ENCODE results near the gene SNAI1. TPM values are rescaled to one million over a fixed set of nuclear protein-coding genes. Genes with fewer than 3 reads are reported as not detected.

The SNAI1 gene
- polyA plus RNA-seq, 1 donor (not counting 4 experiments of a cell fraction or from before 2014, with no cell fraction given), result not detected

DNA sequence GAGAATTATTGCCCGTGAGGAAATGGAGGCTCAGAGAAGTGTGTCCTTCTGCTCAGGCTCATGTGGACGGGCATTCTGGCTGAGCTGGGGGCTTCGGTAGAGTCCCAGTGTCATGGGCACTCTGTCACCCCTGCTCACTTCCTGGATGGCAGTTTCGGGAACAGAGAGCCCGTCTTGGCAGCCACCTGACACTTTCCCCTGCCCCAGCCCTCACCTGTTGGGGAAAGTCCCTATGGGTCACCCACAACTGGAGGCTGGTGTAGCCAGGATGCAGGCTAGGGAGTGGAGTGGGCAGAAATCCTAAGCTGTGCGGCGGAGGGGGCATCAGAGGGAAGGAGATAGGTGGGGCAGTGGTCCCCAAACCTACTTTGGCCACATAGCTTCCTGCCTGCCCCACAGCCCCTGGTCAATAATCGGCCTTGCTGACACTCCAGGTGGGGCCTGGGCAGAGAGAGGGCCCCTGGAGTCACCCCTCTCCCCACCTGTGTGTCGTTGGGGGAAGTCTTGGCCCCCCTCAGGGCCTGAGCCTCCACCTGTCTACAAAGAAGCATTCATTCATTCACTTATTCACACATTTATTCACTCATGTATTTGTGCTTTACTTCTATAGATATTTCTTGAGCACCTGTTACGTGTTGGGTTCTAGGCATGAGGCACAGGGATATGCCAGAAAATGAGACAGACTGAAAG, 40.5 kb downstream of the SNAI1 start:
- Histone ChIP-seq H3K9me3 (ENCODE audit: control insufficient read depth, low read depth, low read length) (no peaks in the 10 kb centered on the region), H3K4me3 (ENCODE audit: control insufficient read depth in 2 of 3, extremely low read depth in 1 of 3, insufficient read depth in 2 of 3, low read depth in 1 of 3, low read length in 3 of 3) (no peak overlapping the region), H3K4me1 (ENCODE audit: control insufficient read depth, extremely low read depth, insufficient read depth, low read length) (peaks cover 17% of the 10 kb centered on the region), H3K4me2 (ENCODE audit: control insufficient read depth, extremely low read depth, insufficient read depth, low read depth, low read length) (no peak overlapping the region), H3K9ac (ENCODE audit: control insufficient read depth, extremely low read depth, insufficient read depth, low read length) (no peak overlapping the region), H3K27me3 (ENCODE audit: control insufficient read depth, extremely low read depth, insufficient read depth, low read length) (no peaks in the 10 kb centered on the region), H4K20me1 (ENCODE audit: control insufficient read depth, extremely low read depth, insufficient read depth, low read length) (peaks cover 3% of the 10 kb centered on the region), H3K36me3 (ENCODE audit: control insufficient read depth in 2 of 2, extremely low read depth in 1 of 2, insufficient read depth in 2 of 2, low read length in 2 of 2) (no peaks in the 10 kb centered on the region), H3K79me2 (ENCODE audit: control insufficient read depth, insufficient read depth, low read length) (no peaks in the 10 kb centered on the region), H3K9me1 (ENCODE audit: control insufficient read depth, extremely low read depth, insufficient read depth, low read length) (no peaks in the 10 kb centered on the region), H2AFZ (ENCODE audit: control insufficient read depth, low read length) (no peak overlapping the region), H3K27ac (ENCODE audit: control insufficient read depth, insufficient read depth, low read length) (no peak overlapping the region)
- DNase-seq (ENCODE audit: low read depth, low spot score) (no peak), FAIRE-seq (no peak)
- dilution Hi-C loops (cut with MboI; ENCODE audit: extremely low pct_ligation_motif_present, low sequenced_read_pairs), result no loop called here
- no peak for TF ChIP-seq EZH2 (IDR thresholded peaks at IDR 0.05; ENCODE audit: low read length)
- TF ChIP-seq, protein P1, sequence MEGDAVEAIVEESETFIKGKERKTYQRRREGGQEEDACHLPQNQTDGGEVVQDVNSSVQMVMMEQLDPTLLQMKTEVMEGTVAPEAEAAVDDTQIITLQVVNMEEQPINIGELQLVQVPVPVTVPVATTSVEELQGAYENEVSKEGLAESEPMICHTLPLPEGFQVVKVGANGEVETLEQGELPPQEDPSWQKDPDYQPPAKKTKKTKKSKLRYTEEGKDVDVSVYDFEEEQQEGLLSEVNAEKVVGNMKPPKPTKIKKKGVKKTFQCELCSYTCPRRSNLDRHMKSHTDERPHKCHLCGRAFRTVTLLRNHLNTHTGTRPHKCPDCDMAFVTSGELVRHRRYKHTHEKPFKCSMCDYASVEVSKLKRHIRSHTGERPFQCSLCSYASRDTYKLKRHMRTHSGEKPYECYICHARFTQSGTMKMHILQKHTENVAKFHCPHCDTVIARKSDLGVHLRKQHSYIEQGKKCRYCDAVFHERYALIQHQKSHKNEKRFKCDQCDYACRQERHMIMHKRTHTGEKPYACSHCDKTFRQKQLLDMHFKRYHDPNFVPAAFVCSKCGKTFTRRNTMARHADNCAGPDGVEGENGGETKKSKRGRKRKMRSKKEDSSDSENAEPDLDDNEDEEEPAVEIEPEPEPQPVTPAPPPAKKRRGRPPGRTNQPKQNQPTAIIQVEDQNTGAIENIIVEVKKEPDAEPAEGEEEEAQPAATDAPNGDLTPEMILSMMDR (optimal IDR thresholded peaks at IDR 0.05 in 1 of 3, IDR thresholded peaks at IDR 0.05 in 1 of 3, conservative IDR thresholded peaks at IDR 0.05 in 1 of 3; ENCODE audit: extremely low read depth in 1 of 3, insufficient read depth in 2 of 3, low read length in 3 of 3), result no peak

DNA sequence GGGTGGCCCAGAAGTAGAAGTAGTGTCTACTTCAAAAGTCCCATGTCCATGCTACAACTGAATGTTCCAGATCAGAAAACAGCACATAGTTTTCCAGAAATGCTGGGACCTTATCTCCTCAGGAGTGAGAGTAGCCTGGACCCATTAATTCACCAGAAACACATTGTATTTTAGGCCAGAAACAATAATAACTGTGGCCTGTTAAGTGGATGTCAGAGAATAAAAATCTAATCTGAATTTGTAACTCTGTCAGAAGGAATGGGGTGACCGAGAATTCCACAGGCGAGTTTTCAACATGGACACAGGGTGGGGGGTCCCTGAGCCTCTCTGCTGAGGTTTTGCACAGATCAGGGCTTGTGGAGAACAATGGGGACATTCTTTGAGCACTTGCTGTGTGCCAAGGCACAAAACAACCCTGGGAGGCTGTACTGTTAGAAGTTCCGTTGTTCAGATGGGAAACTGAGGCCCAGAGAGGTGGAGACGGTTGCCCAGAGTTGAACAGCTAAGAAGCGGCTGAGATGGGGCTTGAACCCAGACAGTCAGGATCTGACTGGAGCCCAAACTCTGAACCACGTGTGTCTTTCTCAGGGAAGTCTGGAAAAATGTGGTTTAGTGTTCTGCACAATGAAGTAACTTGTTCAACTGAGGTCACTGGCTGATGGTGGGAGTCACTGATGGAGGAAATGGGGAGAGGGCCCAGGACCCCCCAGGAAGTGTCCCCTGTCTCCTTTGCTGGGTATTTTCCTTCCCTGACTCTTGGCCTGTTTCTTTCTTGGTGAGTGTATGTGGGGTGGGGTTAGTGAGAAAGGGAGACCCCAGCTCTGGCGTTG, 44.2 kb downstream of the SNAI1 start:
- Histone ChIP-seq H3K36me3 (ENCODE audit: control insufficient read depth in 2 of 2, extremely low read depth in 1 of 2, insufficient read depth in 2 of 2, low read length in 2 of 2) (no peaks in the 10 kb centered on the region), H3K4me3 (ENCODE audit: control insufficient read depth in 2 of 3, extremely low read depth in 1 of 3, insufficient read depth in 2 of 3, low read depth in 1 of 3, low read length in 3 of 3) (no peak overlapping the region), H3K4me2 (ENCODE audit: control insufficient read depth, extremely low read depth, insufficient read depth, low read depth, low read length) (no peak overlapping the region), H3K27ac (ENCODE audit: control insufficient read depth, insufficient read depth, low read length) (no peak overlapping the region), H3K4me1 (ENCODE audit: control insufficient read depth, extremely low read depth, insufficient read depth, low read length) (no peaks in the 10 kb centered on the region), H4K20me1 (ENCODE audit: control insufficient read depth, extremely low read depth, insufficient read depth, low read length) (no peaks in the 10 kb centered on the region), H3K27me3 (ENCODE audit: control insufficient read depth, extremely low read depth, insufficient read depth, low read length) (no peaks in the 10 kb centered on the region), H2AFZ (ENCODE audit: control insufficient read depth, low read length) (no peak overlapping the region), H3K9ac (ENCODE audit: control insufficient read depth, extremely low read depth, insufficient read depth, low read length) (no peak overlapping the region), H3K9me1 (ENCODE audit: control insufficient read depth, extremely low read depth, insufficient read depth, low read length) (no peaks in the 10 kb centered on the region), H3K79me2 (ENCODE audit: control insufficient read depth, insufficient read depth, low read length) (no peaks in the 10 kb centered on the region), H3K9me3 (ENCODE audit: control insufficient read depth, low read depth, low read length) (no peaks in the 10 kb centered on the region)
- dilution Hi-C loops (cut with MboI; ENCODE audit: extremely low pct_ligation_motif_present, low sequenced_read_pairs), result no loop called here
- no peak for DNase-seq (ENCODE audit: low read depth, low spot score)
- FAIRE-seq, result no peak
- no peak for TF ChIP-seq EZH2 (IDR thresholded peaks at IDR 0.05; ENCODE audit: low read length)
- TF ChIP-seq, protein P1 (optimal IDR thresholded peaks at IDR 0.05 in 1 of 3, IDR thresholded peaks at IDR 0.05 in 1 of 3, conservative IDR thresholded peaks at IDR 0.05 in 1 of 3; ENCODE audit: extremely low read depth in 1 of 3, insufficient read depth in 2 of 3, low read length in 3 of 3), result no peak

Data from keratinocyte (primary cell).